NCI-H524 treated with DMSO at 0.1 percent for 48 hours (cell line): ENCODE measurements around the gene TMEM14A.
A peak's percentile ranks its signal among the peaks of the same experiment; 100 is the strongest.
"Not testable (repeated sequence)": the region's sequence is repeated elsewhere in the genome, so short reads cannot be mapped to it uniquely, and the experiment has no call there.

Source experiments
- DNase-seq: peaks from one replicate; lab custom pipeline; 2025; lab: John Stamatoyannopoulos, UW

TMEM14A gene

GRCh38 chr6:52657870-52658269 lies 13.0 kb upstream of the TMEM14A start:
- DNase-seq: no peak

DNA sequence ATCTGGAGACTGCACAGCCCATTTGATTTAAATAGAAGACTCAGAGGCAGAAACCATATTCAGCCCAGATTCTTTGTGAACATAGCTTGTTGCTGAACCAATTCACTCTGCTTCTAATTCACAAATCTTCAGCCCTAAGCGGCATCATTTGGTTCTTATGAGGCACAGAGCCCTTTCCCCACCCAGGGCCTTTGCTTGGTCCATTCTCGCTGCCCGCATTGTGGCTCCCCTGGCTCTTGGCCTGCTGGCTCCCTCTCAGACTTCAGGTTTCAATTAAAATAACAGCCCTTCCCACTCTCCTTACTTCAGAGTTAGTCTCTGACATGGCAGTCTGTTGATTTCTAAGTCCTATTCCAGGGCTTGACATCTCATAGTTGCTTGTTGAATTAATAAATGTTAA lies 9.4 kb upstream of the TMEM14A start:
- no peak for DNase-seq

DNA sequence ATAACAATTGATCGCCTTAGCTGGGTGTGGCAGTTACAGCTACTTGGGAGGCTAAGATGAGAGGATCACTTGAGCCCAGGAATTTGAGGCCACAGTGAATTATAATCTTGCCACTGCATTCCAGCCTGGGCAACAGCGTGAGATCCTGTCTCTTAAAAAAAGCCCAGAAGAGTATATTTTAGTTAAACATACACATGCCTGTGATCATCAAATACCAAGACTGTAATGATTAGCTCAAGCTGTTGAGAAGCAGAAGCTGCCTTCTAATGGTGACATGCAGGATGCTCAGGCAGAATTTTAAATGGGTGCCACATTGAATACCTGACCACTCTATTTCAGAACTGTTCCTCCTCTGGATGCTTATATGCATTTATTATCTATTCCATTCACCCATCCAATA lies 8.9 kb upstream of the TMEM14A start:
- DNase-seq: no peak

DNA sequence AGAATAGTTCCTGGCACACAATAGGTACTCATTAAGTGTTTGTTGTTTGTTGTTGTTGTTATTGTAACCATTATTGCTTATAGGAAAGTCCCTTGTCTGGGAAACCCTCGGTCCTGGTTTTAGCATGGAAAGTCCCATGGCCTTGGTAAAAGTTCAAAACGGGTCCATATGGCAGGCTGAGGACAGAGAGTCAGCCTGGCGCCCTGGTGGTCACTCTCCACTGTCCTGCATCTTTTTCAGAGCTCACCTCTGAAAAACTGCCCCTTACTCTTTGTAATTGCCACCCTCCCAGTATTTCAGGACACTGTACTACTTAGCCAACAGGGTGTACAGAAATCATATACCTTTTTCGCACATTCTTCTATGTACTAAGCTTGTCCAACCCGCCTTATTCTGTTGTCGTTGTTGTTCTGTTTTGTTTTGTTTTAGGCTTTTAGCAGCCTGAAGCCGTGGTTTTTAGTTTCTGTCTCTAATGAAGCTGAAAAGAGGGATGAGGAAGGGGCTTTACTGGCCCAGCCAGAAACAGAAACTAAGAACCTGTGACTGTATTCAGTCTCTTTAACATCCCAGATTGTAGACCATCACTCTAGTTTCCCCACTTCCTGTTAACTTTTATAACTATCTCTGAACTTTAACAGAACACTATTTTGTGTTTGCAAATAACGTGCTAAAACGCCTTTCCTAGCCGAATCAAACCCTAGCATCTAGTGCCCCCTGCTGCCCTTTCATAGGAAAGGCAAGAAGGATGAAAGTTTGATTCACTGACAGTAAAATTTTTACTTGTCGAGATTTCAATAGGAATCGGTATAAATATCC lies 7.6 kb upstream of the TMEM14A start:
- DNase-seq: peak; percentile 11

- no peak for DNase-seq
Measured at GRCh38 chr6:52663936-52664185, 7.1 kb upstream of the TMEM14A start.

DNA sequence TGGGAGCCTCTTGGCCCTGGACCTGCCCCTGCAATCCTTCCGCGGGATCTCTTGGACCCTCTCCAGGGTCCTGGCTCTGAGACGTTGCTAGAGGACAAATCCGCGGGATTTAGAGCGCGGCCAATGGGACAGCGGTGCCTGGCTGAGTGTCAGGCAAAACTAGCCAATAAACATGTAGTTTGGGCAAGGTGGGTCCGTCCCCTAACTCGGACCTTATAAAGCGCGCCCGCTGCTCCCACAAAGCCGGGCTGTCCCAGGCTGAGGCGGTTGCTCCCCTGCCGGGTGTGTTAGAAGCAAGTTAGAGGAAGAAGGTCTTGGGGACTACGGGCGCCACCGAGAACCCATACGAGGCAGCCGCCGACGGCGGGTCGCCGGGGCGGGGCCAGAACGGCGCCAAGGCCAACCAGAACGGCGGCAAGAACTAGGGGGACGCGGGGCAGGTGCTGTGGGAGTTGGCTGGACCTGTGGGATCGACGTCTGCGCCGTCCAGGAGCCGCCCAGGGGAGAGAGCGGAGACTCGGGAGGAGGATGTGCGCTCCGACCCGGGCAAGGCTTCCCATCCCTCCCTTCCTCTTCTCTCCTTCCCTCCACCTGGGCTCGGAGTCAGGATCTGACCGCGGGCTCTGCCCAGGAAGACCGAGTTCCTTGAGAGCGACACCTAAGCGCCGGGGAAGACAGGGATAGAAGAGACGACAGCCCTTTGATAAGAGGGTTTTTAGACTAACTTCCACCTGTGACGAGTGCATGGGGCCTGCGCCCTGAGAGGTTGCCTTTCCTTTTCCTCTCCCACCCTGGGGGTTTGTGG lies 6.5 kb upstream of the TMEM14A start:
- peak; percentile 90 for DNase-seq

GRCh38 chr6:52664991-52665686 lies 5.8 kb upstream of the TMEM14A start:
- DNase-seq: no peak

DNA sequence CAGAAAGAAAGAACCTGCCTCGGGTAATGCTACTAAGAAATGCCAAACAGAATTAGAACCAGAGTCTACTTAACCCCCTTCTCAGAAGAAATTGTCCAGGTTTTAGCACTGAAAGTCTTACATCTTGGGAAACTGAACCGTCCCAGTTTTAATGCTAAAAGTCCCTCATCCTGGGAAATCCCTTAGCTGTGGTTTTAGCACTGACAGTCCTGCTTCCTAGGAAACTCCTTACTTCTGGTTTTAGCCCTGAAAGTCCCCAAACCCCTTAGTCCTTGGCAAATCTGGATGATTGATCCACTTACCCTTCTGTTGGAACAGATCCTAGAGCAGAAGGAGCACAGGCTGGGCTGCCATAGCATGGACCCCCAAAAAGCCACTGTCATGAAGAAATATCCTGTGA lies 4.8 kb upstream of the TMEM14A start:
- DNase-seq: no peak

DNA sequence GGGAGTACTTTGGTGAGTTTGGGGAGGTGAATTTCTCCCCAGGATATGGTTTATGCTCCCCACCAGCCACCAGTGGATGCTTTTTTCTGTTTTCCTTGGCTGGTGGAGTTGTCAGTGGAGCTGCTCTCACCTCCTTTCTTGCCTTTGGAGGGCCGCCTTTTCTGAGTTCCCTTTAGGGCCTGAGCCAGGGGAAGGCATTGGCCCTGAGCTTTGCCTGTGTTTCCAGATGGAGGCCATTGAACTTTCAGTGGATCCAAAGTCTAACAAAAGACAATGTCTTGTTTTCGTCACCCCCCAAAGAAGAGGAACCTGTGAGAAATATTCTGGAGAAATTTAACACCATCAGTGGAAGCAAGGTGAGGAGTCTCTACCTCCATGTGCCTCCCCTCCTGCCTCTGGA lies 4.4 kb upstream of the TMEM14A start:
- no peak for DNase-seq

DNA sequence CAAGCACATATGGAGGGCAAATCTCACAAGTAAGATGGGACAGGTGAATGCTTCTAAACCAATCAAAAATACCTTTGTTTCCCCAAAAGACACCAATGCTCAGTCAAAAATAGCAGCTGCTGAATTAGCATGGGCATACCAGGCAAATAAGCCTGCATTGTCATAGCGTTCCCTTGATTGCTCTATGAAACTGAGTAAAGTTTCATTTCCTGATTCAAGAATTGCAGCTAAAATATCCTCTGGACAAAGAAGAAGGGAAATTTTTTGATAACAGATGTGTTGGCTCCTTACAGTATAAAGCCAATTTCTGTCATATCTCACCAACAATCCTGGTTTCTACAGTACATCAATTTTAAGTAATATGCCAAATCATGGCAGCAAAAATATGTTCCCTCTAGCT lies 3.3 kb upstream of the TMEM14A start:
- DNase-seq: no peak

DNA sequence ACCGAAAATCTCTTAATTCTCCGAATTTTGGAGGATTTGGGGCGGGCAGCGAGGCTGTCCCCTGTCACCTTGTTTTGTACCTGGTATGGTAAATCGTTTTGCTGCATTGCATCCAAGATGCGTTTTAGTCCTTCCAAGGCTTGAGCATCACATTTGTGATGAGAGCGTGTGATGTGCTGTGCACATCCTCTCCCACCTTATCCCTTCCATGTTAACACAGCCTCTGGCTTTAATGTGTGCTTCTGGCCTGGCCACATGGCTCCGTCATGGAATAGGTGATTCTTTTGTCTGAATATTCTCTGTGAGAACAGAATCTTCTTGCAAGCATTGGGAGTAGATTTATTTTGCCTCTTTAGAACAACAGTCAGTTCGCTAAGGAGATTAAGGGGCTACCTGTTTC lies 763 bp downstream of the TMEM14A start:
- no peak for DNase-seq

DNA sequence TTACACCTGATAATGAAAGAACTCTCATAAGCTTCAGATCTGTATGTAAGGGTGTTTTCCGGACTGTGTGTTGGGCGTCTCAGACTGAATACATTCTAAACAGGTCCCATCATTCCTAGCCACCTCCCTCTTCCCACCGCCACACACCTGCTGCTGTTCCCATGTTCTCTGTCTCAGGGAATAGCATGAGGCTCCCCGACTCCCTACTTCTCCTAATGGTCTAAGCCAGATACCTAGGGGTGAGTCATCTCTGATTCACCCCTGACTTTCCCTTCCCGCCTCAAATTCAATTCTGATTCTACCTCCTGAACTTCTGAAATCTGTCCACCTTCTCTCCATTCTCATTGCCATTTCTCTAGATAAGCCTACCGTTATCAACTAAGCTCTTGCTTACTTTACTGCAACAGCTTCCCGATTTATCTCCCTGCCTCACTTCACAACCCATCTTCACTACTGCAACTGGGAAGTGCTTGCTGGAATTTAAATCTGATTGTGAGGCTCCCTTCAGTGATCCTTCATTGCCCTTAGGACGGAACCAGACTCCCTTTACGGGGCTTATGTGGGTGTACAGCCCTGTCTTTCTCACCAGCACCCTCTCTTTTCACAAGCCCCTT lies 1.6 kb downstream of the TMEM14A start:
- DNase-seq: no peak

- DNase-seq: no peak
Measured at GRCh38 chr6:52674666-52675065, 3.8 kb downstream of the TMEM14A start.

DNA sequence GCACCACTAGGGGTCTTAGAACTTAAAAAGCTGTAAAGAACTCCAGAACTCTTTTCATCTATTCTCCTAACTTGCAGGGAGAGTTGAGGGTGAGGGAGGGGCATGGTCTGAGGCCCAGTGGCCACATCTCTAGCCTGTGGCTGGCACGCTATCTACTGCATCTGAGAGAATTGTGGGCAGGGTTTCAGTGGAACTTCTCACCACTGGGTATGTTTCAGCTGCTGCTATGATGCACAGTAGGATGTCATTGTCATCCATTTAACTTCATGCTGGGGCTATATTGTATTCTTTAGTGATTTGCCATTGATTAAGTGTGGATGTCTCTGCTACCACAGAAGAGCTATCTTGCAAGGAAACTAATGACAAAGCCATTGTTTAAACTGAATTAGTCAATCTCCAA lies 4.5 kb downstream of the TMEM14A start:
- no peak for DNase-seq

GRCh38 chr6:52676631-52677030 lies 5.7 kb downstream of the TMEM14A start:
- DNase-seq: not testable (repeated sequence)

- DNase-seq: no peak
Measured at GRCh38 chr6:52681416-52681815, 10.5 kb downstream of the TMEM14A start.

DNA sequence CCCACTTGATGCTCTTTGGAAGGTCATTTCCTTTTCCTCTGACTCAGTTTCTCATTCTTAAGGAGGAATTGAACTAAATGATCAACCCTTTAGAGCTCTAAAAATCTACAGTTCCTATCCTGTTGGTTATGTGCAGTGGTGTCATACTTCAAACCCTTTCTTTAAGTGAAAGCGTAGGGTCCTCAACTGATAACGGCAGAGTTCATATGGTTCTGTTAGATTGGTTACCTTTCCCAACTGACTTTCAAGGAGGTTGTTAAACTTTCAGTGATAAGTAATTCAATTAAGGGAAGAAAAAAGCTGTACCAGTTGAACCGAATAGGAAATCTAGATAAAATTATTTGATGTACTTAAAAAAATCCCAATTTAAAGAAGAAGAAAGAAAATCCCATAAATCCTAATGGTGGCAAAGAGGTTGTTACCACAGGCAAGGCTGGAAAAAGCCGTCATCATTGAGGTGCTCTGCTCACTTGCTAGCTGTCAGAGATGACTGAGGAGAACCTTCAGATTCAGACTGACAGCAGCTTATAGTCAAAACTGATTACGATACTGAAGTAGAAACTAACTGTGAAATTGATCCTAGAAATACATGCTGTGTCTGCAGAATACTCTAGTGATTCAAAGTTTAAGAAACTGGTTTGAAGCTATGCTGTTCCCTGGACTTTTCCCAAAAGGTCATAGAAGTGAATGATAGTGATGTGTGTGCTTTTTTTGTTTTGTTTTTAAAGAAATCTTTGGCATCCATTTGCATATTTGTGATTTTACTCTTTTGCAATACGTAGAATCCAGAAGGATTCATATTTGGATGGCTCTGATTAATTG lies 16.2 kb downstream of the TMEM14A start:
- no peak for DNase-seq

GRCh38 chr6:52689857-52690256 lies 18.9 kb downstream of the TMEM14A start:
- DNase-seq: no peak

DNA sequence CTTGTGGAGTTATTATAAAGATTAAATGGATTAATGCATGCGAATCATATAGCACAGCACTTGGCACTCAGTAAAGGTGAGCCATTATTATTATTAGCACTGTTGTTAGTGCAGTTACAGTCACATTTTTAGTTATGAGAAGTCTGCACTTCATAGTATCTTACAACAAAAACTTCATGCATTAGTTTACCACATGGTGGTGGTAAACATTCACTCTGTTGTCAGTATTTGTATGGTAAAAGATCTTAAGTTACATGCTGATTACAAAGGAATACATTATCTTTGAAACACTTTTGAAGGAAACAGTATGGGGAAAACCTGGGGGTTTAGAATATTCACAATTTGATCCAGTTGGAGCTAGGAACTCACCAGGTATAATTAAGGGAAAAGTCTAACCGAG lies 20.8 kb downstream of the TMEM14A start:
- DNase-seq: no peak

GRCh38 chr6:52693773-52694172 lies 22.9 kb downstream of the TMEM14A start:
- DNase-seq: no peak

DNA sequence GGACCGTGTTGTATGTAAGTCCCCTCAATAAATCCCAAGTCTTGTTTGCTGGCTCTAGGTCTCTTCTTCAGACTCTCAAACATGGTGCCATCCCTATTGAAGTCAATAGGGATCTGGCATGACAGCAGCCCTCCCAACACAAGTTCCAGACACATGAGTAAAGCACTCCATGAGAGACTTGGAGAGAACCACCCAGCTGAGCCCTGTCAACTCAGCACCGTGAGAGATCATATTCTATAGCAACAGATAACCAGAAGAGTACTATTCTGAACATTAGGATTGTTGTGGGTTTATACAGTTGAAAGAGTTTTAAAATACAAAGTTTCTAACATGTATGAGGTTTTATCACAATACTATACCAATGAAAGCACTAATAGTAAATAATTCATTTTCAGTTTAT lies 23.5 kb downstream of the TMEM14A start:
- no peak for DNase-seq

GRCh38 chr6:52696418-52696817 lies 25.5 kb downstream of the TMEM14A start:
- no peak for DNase-seq
